GM12878 (cell line): ENCODE data around the gene PTPRF.

Experiments
- BHLHE40 ChIP-seq, 2 experiments: fragments of 450-650 bp in 1 of 2; IDR thresholded peaks; 2 replicates each; pipeline ENCODE4 v1.6.1; 2011 to 2017; ENCODE audit warnings: low read depth in 2 of 2, borderline replicate concordance in 1 of 2, improper control_type of control experiment in 1 of 2, low read length in 1 of 2, mild to moderate bottlenecking in 1 of 2
- CEBPB ChIP-seq, 2 experiments: fragments of 150-350 bp in 1 of 2; IDR thresholded peaks; 2 replicates each; pipeline ENCODE4 v1.6.1; 2012 to 2014; ENCODE audit warnings: low read depth in 2 of 2, low read length in 2 of 2, borderline replicate concordance in 1 of 2, inconsistent platforms in 1 of 2
- CTCF ChIP-seq, 3 experiments: IDR thresholded peaks in 2 of 3; conservative IDR thresholded peaks in 1 of 3; 2 replicates each; pipeline ENCODE4 v1.5.1; 2011; ENCODE audit warnings: low read depth in 3 of 3, low read length in 3 of 3, mild to moderate bottlenecking in 3 of 3, control low read depth in 2 of 3, moderate library complexity in 2 of 3, inconsistent platforms in 1 of 3, mixed read lengths in 1 of 3; ENCODE audit not compliant: control insufficient read depth in 2 of 3, insufficient read depth in 1 of 3; ENCODE audit errors: extremely low read depth in 1 of 3
- ESRRA ChIP-seq: IDR thresholded peaks from 2 replicates; pipeline ENCODE4 v1.6.1; 2012; ENCODE audit warnings: mild to moderate bottlenecking, low read length, improper control_type of control experiment
- ETV6 ChIP-seq, 2 experiments: fragments of 450-650 bp in 1 of 2; IDR thresholded peaks in 1 of 2; conservative IDR thresholded peaks in 1 of 2; 2 replicates each; pipeline ENCODE4 v1.6.1; 2014; ENCODE audit warnings: antibody characterized with exemption in 1 of 2, borderline replicate concordance in 1 of 2, low read depth in 1 of 2, mild to moderate bottlenecking in 1 of 2, moderate library complexity in 1 of 2
- EZH2 ChIP-seq: IDR thresholded peaks from 2 replicates; pipeline ENCODE4 v1.6.1; 2012; ENCODE audit warnings: low read depth, mild to moderate bottlenecking, control low read depth, inconsistent platforms, low read length, borderline replicate concordance; ENCODE audit not compliant: control insufficient read depth
- JUNB ChIP-seq: IDR thresholded peaks from 2 replicates; pipeline ENCODE4 v1.6.1; 2016; ENCODE audit warnings: antibody characterized with exemption, mild to moderate bottlenecking
- MYC ChIP-seq: IDR thresholded peaks from 2 replicates; pipeline ENCODE4 v1.6.1; 2011; ENCODE audit warnings: mild to moderate bottlenecking, low read length, moderate library complexity, inconsistent platforms; ENCODE audit not compliant: insufficient read depth, insufficient replicate concordance, insufficient read length, severe bottlenecking
- NRF1 ChIP-seq: conservative IDR thresholded peaks from 2 replicates; pipeline ENCODE4 v1.6.1; 2011; ENCODE audit warnings: mild to moderate bottlenecking, low read depth, low read length, improper control_type of control experiment
- POLR2A ChIP-seq: IDR thresholded peaks from 2 replicates; pipeline ENCODE4 v1.6.1; 2011; ENCODE audit warnings: low read depth, mild to moderate bottlenecking, low read length
- TAF1 ChIP-seq: IDR thresholded peaks from 2 replicates; pipeline ENCODE4 v1.6.1; 2011; ENCODE audit warnings: mild to moderate bottlenecking, low read depth, low read length, borderline replicate concordance
- ZNF622 ChIP-seq: fragments of 450-650 bp; IDR thresholded peaks from 2 replicates; pipeline ENCODE4 v1.6.1; 2017; ENCODE audit warnings: mild to moderate bottlenecking, inconsistent platforms
- TF ChIP-seq, protein P1 (sequence below): IDR thresholded peaks from 2 replicates; pipeline ENCODE4 v1.6.1; 2011; ENCODE audit warnings: low read depth, low read length, improper control_type of control experiment, borderline replicate concordance

- no peak for TF ChIP-seq ESRRA
- TF ChIP-seq BHLHE40 (IDR thresholded peaks at IDR 0.05; ENCODE audit: borderline replicate concordance in 1 of 2, low read depth in 2 of 2, low read length in 1 of 2): no peak
- no peak for TF ChIP-seq CTCF (IDR thresholded peaks at IDR 0.05 in 2 of 3, conservative IDR thresholded peaks at IDR 0.05 in 1 of 3; ENCODE audit: control insufficient read depth in 2 of 3, extremely low read depth in 1 of 3, insufficient read depth in 1 of 3, low read depth in 3 of 3, low read length in 3 of 3)
- TF ChIP-seq EZH2: no peak
- TF ChIP-seq TAF1: no peak
- no peak for TF ChIP-seq NRF1
- TF ChIP-seq JUNB: no peak
- TF ChIP-seq ETV6 (conservative IDR thresholded peaks at IDR 0.05 in 1 of 2, IDR thresholded peaks at IDR 0.05 in 1 of 2; ENCODE audit: borderline replicate concordance in 1 of 2, low read depth in 1 of 2): no peak
- TF ChIP-seq, protein P1, sequence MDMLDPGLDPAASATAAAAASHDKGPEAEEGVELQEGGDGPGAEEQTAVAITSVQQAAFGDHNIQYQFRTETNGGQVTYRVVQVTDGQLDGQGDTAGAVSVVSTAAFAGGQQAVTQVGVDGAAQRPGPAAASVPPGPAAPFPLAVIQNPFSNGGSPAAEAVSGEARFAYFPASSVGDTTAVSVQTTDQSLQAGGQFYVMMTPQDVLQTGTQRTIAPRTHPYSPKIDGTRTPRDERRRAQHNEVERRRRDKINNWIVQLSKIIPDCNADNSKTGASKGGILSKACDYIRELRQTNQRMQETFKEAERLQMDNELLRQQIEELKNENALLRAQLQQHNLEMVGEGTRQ: no peak
- no peak for TF ChIP-seq POLR2A
- no peak for TF ChIP-seq ZNF622
- no peak for TF ChIP-seq MYC
- TF ChIP-seq CEBPB (IDR thresholded peaks at IDR 0.05; ENCODE audit: borderline replicate concordance in 1 of 2, low read depth in 2 of 2, low read length in 2 of 2): no peak
Observed at GRCh38 chr1:43512133-43512532, 18.6 kb upstream of the PTPRF start.
